Ishikawa (cell line): Measurements from ENCODE around the gene PHF20.

ENCODE experiments used
- CEBPB ChIP-seq: IDR thresholded peaks from 2 replicates; pipeline ENCODE4 v1.6.1; 2012
- EP300 ChIP-seq: IDR thresholded peaks from 2 replicates; pipeline ENCODE4 v1.6.1; 2012; ENCODE audit warnings: borderline replicate concordance
- RAD21 ChIP-seq: IDR thresholded peaks from 2 replicates; pipeline ENCODE4 v1.6.1; 2012; ENCODE audit warnings: low read depth
- TAF1 ChIP-seq: IDR thresholded peaks from 2 replicates; pipeline ENCODE4 v1.6.1; 2012; ENCODE audit warnings: low read depth, mild to moderate bottlenecking
- USF1 ChIP-seq: IDR thresholded peaks from 2 replicates; pipeline ENCODE4 v1.6.1; 2012
- YY1 ChIP-seq: IDR thresholded peaks from 2 replicates; pipeline ENCODE4 v1.6.1; 2012; ENCODE audit warnings: low read depth

- TF ChIP-seq EP300 (no peak), YY1 (no peak), USF1 (no peak), CEBPB (no peak), TAF1 (no peak), RAD21 (no peak)
Measured at GRCh38 chr20:35950093-35950492, 178.3 kb downstream of the PHF20 start.
